Esophagus squamous epithelium (tissue), 5 donors: ENCODE data around the gene GALK2. TPM values are rescaled to one million over a fixed set of nuclear protein-coding genes. Genes with fewer than 3 reads are reported as not detected.

Experiments used
- DNase-seq: peaks from one replicate; lab custom pipeline; 2025; lab: John Stamatoyannopoulos, UW
- H3K27ac ChIP-seq, 4 donors: fragments of 200-600 bp; sonication (generic); one replicate each; pipeline ENCODE4 v1.5.1; 2016 to 2019; ENCODE audit warnings: mild to moderate bottlenecking in 1 of 4
- H3K27me3 ChIP-seq, 4 donors: fragments of 200-600 bp; sonication (generic); 1 replicate in 3 of 4; 2 replicates in 1 of 4; pipeline versions ENCODE4 v1.5.1 to v1.6.0; 2017 to 2021; ENCODE audit warnings: antibody characterized with exemption in 1 of 4
- H3K36me3 ChIP-seq, 3 donors: fragments of 200-600 bp; sonication (generic); one replicate each; pipeline ENCODE4 v1.5.1; 2016 to 2019
- H3K4me1 ChIP-seq, 3 donors: fragments of 200-600 bp; sonication (generic); one replicate each; pipeline ENCODE4 v1.5.1; 2017 to 2019
- H3K4me3 ChIP-seq, 4 donors: fragments of 200-600 bp; sonication (generic); 1 replicate in 3 of 4; 2 replicates in 1 of 4; pipeline ENCODE4 v1.5.1; 2016 to 2019; ENCODE audit warnings: mild to moderate bottlenecking in 2 of 4, moderate library complexity in 1 of 4
- H3K9me3 ChIP-seq, 3 donors: fragments of 200-600 bp; sonication (generic); one replicate each; pipeline ENCODE4 v1.5.1; 2016 to 2019
- POLR2A ChIP-seq, 4 donors: fragments of 450-650 bp; IDR thresholded peaks; one replicate each; pipeline ENCODE4 v1.6.1; 2017; ENCODE audit warnings: antibody characterized with exemption in 4 of 4, mild to moderate bottlenecking in 4 of 4, moderate library complexity in 3 of 4
- WGBS, 2 donors: methylation state at CpG; one replicate each; pipeline ENCODE4 v1.1.5; 2018; 5-methylcytosine and 5-hydroxymethylcytosine counted together
- intact Hi-C: fragments of 100-400 bp; cut with DNase I; formaldehyde crosslinking; loops from one replicate; pipeline ENCODE4 v1.15.0; 2022
- total RNA-seq, 4 donors: library from RNA; depleted of rRNA; stranded (reverse); fragments of >200 nt; gene quantifications; one replicate each; pipeline ENCODE4 v1.1.0, GENCODE V29; 2016
- TF ChIP-seq, protein P1 (sequence below), 6 experiments: fragments of 450-650 bp in 4 of 6; fragments of 200-600 bp in 2 of 6; sonication (generic) in 2 of 6; IDR thresholded peaks; one replicate each; pipeline ENCODE4 v1.5.1; 2016 to 2019; ENCODE audit warnings: antibody characterized with exemption in 6 of 6, mild to moderate bottlenecking in 4 of 6, moderate library complexity in 4 of 6
- donor health status: DM: yes; HTN: yes; CAD: no.

Gene GALK2
- total RNA-seq, 4 donors from 2014 or later, result 7.2 to 30.5 (median 21.4) TPM

- TF ChIP-seq POLR2A (IDR thresholded peaks at IDR 0.05), result no peak
- TF ChIP-seq, protein P1, sequence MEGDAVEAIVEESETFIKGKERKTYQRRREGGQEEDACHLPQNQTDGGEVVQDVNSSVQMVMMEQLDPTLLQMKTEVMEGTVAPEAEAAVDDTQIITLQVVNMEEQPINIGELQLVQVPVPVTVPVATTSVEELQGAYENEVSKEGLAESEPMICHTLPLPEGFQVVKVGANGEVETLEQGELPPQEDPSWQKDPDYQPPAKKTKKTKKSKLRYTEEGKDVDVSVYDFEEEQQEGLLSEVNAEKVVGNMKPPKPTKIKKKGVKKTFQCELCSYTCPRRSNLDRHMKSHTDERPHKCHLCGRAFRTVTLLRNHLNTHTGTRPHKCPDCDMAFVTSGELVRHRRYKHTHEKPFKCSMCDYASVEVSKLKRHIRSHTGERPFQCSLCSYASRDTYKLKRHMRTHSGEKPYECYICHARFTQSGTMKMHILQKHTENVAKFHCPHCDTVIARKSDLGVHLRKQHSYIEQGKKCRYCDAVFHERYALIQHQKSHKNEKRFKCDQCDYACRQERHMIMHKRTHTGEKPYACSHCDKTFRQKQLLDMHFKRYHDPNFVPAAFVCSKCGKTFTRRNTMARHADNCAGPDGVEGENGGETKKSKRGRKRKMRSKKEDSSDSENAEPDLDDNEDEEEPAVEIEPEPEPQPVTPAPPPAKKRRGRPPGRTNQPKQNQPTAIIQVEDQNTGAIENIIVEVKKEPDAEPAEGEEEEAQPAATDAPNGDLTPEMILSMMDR (IDR thresholded peaks at IDR 0.05), result no peak
- Histone ChIP-seq H3K9me3 (no peaks in the 10 kb centered on the region), H3K27ac (no peak overlapping the region), H3K4me3 (no peak overlapping the region), H3K4me1 (peaks cover 0 to 9% (median 0%) of the 10 kb centered on the region in 3 donors), H3K36me3 (peaks cover 0 to 21% (median 0%) of the 10 kb centered on the region in 3 donors), H3K27me3 (no peaks in the 10 kb centered on the region)
- DNase-seq, result no peak
- intact Hi-C loops, result no loop called here
These were observed 139.8 kb downstream of the GALK2 start for GRCh38 chr15:49309889-49310288.

GRCh38 chr15:49313650-49314049, 143.6 kb downstream of the GALK2 start:
- TF ChIP-seq, protein P1 (IDR thresholded peaks at IDR 0.05), result no peak
- TF ChIP-seq POLR2A (IDR thresholded peaks at IDR 0.05), result no peak
- no peaks in the 10 kb centered on the region for H3K27me3 ChIP-seq
- no peak overlapping the region for H3K4me3 ChIP-seq
- no peak overlapping the region for H3K27ac ChIP-seq
- WGBS, 2 donors, result 92 to 100% methylated on average over 1 of the region's 1 CpG
- H3K36me3 ChIP-seq, result peaks cover 0 to 7% (median 0%) of the 10 kb centered on the region in 3 donors
- intact Hi-C loops, result no loop called here
- no peaks in the 10 kb centered on the region for H3K9me3 ChIP-seq
- no peak for DNase-seq
- peaks cover 0 to 9% (median 0%) of the 10 kb centered on the region in 3 donors for H3K4me1 ChIP-seq

DNA sequence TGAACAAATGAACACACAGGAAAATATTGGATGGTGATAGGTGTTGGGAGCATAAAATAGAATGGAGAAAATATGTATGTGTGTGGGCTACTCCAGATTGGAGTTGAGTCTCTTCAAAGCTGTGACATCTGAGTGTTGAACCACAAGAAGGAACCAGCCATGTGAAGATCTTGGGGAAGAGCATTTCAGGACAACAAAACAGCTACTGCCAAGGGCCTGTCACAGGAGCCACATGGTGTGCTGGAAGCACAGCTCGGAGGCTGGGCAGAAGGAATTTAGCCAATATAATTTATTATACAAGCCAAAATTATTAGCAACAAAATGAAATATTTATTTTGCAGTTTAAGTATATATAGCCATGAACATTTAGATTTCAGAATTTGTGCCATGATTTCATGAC, 144.7 kb downstream of the GALK2 start:
- peaks cover 0 to 17% (median 0%) of the 10 kb centered on the region in 3 donors for H3K36me3 ChIP-seq
- intact Hi-C loops, result no loop called here
- no peaks in the 10 kb centered on the region for H3K27me3 ChIP-seq
- H3K4me1 ChIP-seq, result peaks cover 0 to 12% (median 0%) of the 10 kb centered on the region in 3 donors
- no peak overlapping the region for H3K27ac ChIP-seq
- H3K9me3 ChIP-seq, result no peaks in the 10 kb centered on the region
- TF ChIP-seq POLR2A (IDR thresholded peaks at IDR 0.05), result no peak
- TF ChIP-seq, protein P1 (IDR thresholded peaks at IDR 0.05), result no peak
- H3K4me3 ChIP-seq, result no peak overlapping the region
- no peak for DNase-seq
- 87 to 89% methylated on average over 1 of the region's 1 CpG for WGBS, 2 donors

- intact Hi-C loops, result no loop called here
- no peaks in the 10 kb centered on the region for H3K9me3 ChIP-seq
- 60 to 72% methylated on average over 2 of the region's 2 CpGs for WGBS, 2 donors
- DNase-seq, result no peak
- H3K27ac ChIP-seq, result peak overlapping the region in 1 of 4 donors; percentile 3
- no peak overlapping the region for H3K4me3 ChIP-seq
- H3K4me1 ChIP-seq, result peaks cover 0 to 18% (median 3%) of the 10 kb centered on the region in 3 donors
- H3K36me3 ChIP-seq, result peaks cover 0 to 24% (median 0%) of the 10 kb centered on the region in 3 donors
- H3K27me3 ChIP-seq, result no peaks in the 10 kb centered on the region
- TF ChIP-seq, protein P1 (IDR thresholded peaks at IDR 0.05), result no peak
- TF ChIP-seq POLR2A (IDR thresholded peaks at IDR 0.05), result no peak
These were observed 145.4 kb downstream of the GALK2 start for GRCh38 chr15:49315391-49315823.

- Histone ChIP-seq H3K4me1 (peaks cover 0 to 12% (median 3%) of the 10 kb centered on the region in 3 donors), H3K9me3 (no peaks in the 10 kb centered on the region), H3K27me3 (no peaks in the 10 kb centered on the region), H3K27ac (peak overlapping the region in 2 of 4 donors; percentile 15 to 63), H3K36me3 (peaks cover 0 to 53% (median 0%) of the 10 kb centered on the region in 3 donors), H3K4me3 (no peak overlapping the region)
- intact Hi-C loops, result no loop called here
- WGBS, 2 donors, result 61 to 73% methylated on average over 1 of the region's 1 CpG
- no peak for TF ChIP-seq POLR2A (IDR thresholded peaks at IDR 0.05)
- TF ChIP-seq, protein P1 (IDR thresholded peaks at IDR 0.05), result no peak
- no peak for DNase-seq
These were observed 150.3 kb downstream of the GALK2 start for GRCh38 chr15:49320351-49320750.
